Kidney (tissue), 14 donors: ENCODE results near the gene MEFV. TPM values are rescaled to one million over a fixed set of nuclear protein-coding genes. Genes with fewer than 3 reads are reported as not detected.

Experiments used
- DNase-seq, 5 donors: peaks; one replicate each; pipeline ENCODE4 v3.0.0-alpha.2; 2013 to 2020
- FAIRE-seq: peaks from 2 replicates; lab custom pipeline; 2012; peaks lifted over from hg19 to GRCh38; lab: Jason Lieb, UNC
- H3K27ac ChIP-seq, 2 donors: one replicate each; pipeline ENCODE4 v1.7.0; 2013; ENCODE audit warnings: low read depth in 2 of 2, low read length in 2 of 2, inconsistent platforms in 1 of 2
- H3K27me3 ChIP-seq: one replicate; pipeline ENCODE4 v1.7.1; 2013; ENCODE audit warnings: low read length, inconsistent platforms; ENCODE audit not compliant: control insufficient read depth, insufficient read depth
- H3K36me3 ChIP-seq, 3 donors: one replicate each; pipeline versions ENCODE4 v1.7.0 to v1.7.1; 2013; ENCODE audit warnings: low read length in 3 of 3, control low read depth in 1 of 3, inconsistent platforms in 1 of 3; ENCODE audit not compliant: insufficient read depth in 3 of 3, control insufficient read depth in 2 of 3
- H3K4me1 ChIP-seq, 3 donors: one replicate each; pipeline versions ENCODE4 v1.7.0 to v1.7.1; 2013; ENCODE audit warnings: low read length in 3 of 3, inconsistent platforms in 1 of 3, low read depth in 1 of 3; ENCODE audit not compliant: control insufficient read depth in 2 of 3, insufficient read depth in 2 of 3
- H3K4me3 ChIP-seq, 3 donors: one replicate each; pipeline versions ENCODE4 v1.7.0 to v1.8.1; 2013; ENCODE audit warnings: low read length in 3 of 3, control low read depth in 1 of 3, inconsistent platforms in 1 of 3
- H3K9ac ChIP-seq, 3 donors: one replicate each; pipeline versions ENCODE4 v1.7.0 to v1.7.1; 2013; ENCODE audit warnings: low read length in 3 of 3, control low read depth in 1 of 3, inconsistent platforms in 1 of 3
- H3K9me3 ChIP-seq, 3 donors: one replicate each; pipeline versions ENCODE4 v1.7.0 to v1.7.1; 2013; ENCODE audit warnings: low read length in 3 of 3, control low read depth in 1 of 3, inconsistent platforms in 1 of 3; ENCODE audit not compliant: control insufficient read depth in 2 of 3, insufficient read depth in 1 of 3
- intact Hi-C: fragments of 100-400 bp; cut with DNase I; formaldehyde crosslinking; loops from one replicate; pipeline ENCODE4 v1.11.1; 2022
- polyA plus RNA-seq: library from polyadenylated mRNA; stranded (reverse); fragments of 350-450 nt; fragmentation: Illumina TruSeq; extraction: RNeasy Lipid Tissue Mini Kit (QIAGEN cat#74804); gene quantifications from one replicate; pipeline ENCODE4 v1.2.3, GENCODE V29; 2014; ENCODE audit warnings: low read depth, low replicate concordance; ENCODE audit not compliant: insufficient read depth
- total RNA-seq: library from RNA; stranded (reverse); fragmentation: NEBNext Ultra II Directional; extraction: Animal tissue kit (Norgen Biotek cat#: 25700); gene quantifications from one replicate; pipeline ENCODE4 v1.2.1, GENCODE V29; 2021
- TF ChIP-seq, protein P1 (sequence below): IDR thresholded peaks from 3 replicates; pipeline ENCODE4 v1.5.1; 2012; ENCODE audit warnings: mild to moderate bottlenecking, moderate library complexity, borderline replicate concordance; ENCODE audit not compliant: insufficient read depth; ENCODE audit errors: extremely low read depth
- donor health status: control.
- donor health status: control.
- donor health status: control.
- donor health status: control.
- donor health status: control.
- donor health status: DM: yes; HTN: yes; CAD: no.
- donor health status: Normal renal cell carcinoma (clear cell type).

The MEFV gene
- total and polyA plus RNA-seq, 2 donors from 2014 or later: 4.1 TPM; not detected in 1

DNA sequence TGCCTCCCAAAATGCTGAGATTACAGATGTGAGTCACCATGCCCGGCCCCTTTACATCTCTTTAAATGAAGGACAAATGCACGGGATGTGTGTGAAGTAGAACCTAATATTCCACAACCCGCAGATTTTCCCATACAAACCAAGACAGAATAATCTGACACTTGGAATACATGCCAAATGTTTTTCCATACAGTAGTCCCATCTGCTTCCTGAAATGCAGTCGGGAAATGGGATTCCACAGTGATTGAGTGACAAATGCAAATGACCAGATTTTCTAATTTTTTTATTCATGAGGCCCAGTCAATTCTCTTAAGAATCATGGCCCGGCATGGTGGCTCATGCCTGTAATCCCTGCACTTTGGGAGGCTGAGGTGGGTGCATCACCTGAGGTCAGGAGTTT lies 14.7 kb downstream of the MEFV start:
- intact Hi-C loops: no loop called here
- H3K9ac ChIP-seq: no peak overlapping the region
- FAIRE-seq (no peak), DNase-seq (no peak)
- no peaks in the 10 kb centered on the region for H3K4me1 ChIP-seq
- H3K4me3 ChIP-seq: no peak overlapping the region
- no peaks in the 10 kb centered on the region for H3K27me3 ChIP-seq
- H3K36me3 ChIP-seq: no peaks in the 10 kb centered on the region
- TF ChIP-seq, protein P1, sequence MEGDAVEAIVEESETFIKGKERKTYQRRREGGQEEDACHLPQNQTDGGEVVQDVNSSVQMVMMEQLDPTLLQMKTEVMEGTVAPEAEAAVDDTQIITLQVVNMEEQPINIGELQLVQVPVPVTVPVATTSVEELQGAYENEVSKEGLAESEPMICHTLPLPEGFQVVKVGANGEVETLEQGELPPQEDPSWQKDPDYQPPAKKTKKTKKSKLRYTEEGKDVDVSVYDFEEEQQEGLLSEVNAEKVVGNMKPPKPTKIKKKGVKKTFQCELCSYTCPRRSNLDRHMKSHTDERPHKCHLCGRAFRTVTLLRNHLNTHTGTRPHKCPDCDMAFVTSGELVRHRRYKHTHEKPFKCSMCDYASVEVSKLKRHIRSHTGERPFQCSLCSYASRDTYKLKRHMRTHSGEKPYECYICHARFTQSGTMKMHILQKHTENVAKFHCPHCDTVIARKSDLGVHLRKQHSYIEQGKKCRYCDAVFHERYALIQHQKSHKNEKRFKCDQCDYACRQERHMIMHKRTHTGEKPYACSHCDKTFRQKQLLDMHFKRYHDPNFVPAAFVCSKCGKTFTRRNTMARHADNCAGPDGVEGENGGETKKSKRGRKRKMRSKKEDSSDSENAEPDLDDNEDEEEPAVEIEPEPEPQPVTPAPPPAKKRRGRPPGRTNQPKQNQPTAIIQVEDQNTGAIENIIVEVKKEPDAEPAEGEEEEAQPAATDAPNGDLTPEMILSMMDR: no peak
- no peaks in the 10 kb centered on the region for H3K9me3 ChIP-seq
- H3K27ac ChIP-seq: no peak overlapping the region

DNA sequence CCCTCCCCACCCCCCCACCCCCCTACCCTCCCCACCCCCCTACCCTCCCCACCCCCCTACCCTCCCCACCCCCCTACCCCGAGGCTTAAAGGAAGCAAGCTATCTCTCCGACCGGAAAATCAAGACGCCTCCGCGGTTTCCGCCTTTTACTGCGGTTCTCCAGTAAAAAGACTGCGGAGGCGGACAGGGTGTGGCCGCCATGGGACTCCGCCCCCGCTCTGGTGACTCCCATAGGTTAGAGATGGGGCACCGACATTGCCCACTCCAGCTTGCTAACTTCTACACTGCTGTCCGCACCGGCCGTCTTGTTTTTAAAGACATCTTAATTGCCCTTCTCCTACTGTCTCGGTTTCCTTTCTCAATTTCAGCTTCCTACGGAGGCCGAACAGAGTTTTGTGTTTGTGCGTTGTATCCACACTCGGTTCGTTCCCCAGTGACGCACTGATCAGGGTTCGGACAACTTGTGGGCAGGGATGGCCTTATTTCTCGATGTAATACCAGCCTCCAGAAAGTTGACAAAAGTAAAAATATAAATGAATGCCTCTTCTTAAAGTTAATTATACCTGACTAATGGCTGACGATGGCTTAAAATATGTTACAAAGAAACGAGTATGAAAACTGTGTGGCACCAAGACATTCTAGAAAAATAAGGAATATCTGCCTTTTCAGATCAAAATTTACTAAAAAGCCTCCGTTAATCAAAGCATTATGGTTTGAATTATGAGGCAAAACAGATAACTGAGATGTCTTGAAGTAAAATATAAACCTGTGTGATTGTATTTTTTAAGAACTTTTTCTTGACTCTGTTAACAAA lies 20.4 kb downstream of the MEFV start:
- Histone ChIP-seq H3K27me3 (no peaks in the 10 kb centered on the region), H3K4me1 (peaks cover 0 to 10% (median 0%) of the 10 kb centered on the region in 3 donors), H3K27ac (no peak overlapping the region), H3K36me3 (peaks cover 13 to 26% (median 19%) of the 10 kb centered on the region in 3 donors), H3K4me3 (no peak overlapping the region), H3K9ac (no peak overlapping the region), H3K9me3 (no peaks in the 10 kb centered on the region)
- intact Hi-C loops: no loop called here
- TF ChIP-seq, protein P1: no peak
- DNase-seq (peak in 2 of 5 donors; percentile 48 to 83), FAIRE-seq (no peak)

DNA sequence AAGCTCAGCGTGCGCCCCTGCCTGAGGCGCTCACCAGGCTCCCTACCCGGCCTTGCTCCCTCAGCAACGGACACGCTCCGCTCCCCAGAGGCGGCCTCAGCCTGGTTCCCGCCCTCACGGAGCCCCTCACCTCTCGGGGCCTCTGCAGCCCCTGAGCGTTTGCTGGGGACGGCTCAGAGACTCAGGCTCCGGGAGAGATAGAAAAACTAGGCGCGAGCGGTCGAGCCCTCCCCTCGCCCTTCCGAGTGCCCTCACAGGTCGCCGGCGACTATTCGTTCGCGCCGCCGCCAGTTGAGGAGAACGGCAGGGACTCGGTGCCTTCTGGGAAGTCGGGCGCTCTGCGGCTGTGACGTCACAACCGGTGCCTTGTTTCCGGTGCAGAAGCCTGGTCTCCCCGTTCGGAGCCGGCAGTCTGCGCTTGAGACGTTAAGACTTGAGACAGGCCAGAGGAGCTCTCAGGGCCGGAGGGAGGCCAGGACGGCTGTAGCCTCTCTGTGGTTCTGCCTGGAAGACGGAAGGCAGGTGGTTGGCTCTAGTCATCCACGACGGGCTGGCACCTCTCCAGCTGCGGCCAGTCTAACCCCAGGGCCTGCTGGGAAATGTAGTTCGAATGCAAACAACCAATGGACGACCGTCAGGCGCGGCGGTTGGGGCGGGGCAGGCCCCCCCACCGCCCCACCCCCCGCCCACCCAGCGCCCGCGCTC lies 21.4 kb downstream of the MEFV start, which contains the start of gene ZNF200:
ZNF200 (minus strand) TSS at position 302 of the 705 bp plus-strand sequence. CDS start 1,403 bp downstream, outside the sequence.
- H3K36me3 ChIP-seq: peaks cover 18 to 34% (median 22%) of the 10 kb centered on the region in 3 donors
- peak within 1 kb of the TSS; percentile 98 for H3K27ac ChIP-seq
- intact Hi-C loops: no loop called here
- H3K4me3 ChIP-seq: peak within 1 kb of the TSS; percentile 96 to 98 (median 98)
- DNase-seq (peak; percentile 97 to 99 (median 98)), FAIRE-seq (no peak)
- peaks cover 0 to 10% (median 0%) of the 10 kb centered on the region in 3 donors for H3K4me1 ChIP-seq
- no peaks in the 10 kb centered on the region for H3K27me3 ChIP-seq
- TF ChIP-seq, protein P1: no peak
- peak within 1 kb of the TSS; percentile 74 to 96 (median 96) for H3K9ac ChIP-seq
- no peaks in the 10 kb centered on the region for H3K9me3 ChIP-seq
